Upper lobe of right lung (tissue), 1 donor: ENCODE results near the gene ATXN2L. TPM values are rescaled to one million over a fixed set of nuclear protein-coding genes. Genes with fewer than 3 reads are reported as not detected.

Source experiments
- ATAC-seq: fragments of 200-7000 bp; cut with Tn5 transposase; one replicate; pipeline ENCODE4 v1.9.1; 2020; ENCODE audit warnings: mild to moderate bottlenecking, moderate library complexity
- DNase-seq: peaks from one replicate; pipeline ENCODE4 v3.0.0-alpha.2; 2020
- H3K27ac ChIP-seq: fragments of 200-600 bp; one replicate; pipeline ENCODE4 v1.8.0; 2022
- H3K27me3 ChIP-seq: fragments of 200-600 bp; one replicate; pipeline ENCODE4 v1.8.0; 2022; ENCODE audit warnings: mild to moderate bottlenecking
- H3K36me3 ChIP-seq: fragments of 200-600 bp; one replicate; pipeline ENCODE4 v1.8.0; 2022
- H3K4me1 ChIP-seq: fragments of 200-600 bp; one replicate; pipeline ENCODE4 v1.8.0; 2022
- H3K4me3 ChIP-seq: fragments of 200-600 bp; one replicate; pipeline ENCODE4 v1.8.0; 2022; ENCODE audit warnings: mild to moderate bottlenecking
- H3K9me3 ChIP-seq: fragments of 200-600 bp; one replicate; pipeline ENCODE4 v1.8.0; 2022
- intact Hi-C: fragments of 100-400 bp; cut with DNase I; formaldehyde crosslinking; loops from one replicate; pipeline ENCODE4 v1.11.0; 2022
- total RNA-seq: library from RNA; stranded (reverse); fragmentation: NEBNext Ultra II Directional; extraction: Animal tissue kit (Norgen Biotek cat#: 25700); gene quantifications from one replicate; pipeline ENCODE4 v1.2.1, GENCODE V29; 2021
- TF ChIP-seq, protein P1 (sequence below): fragments of 200-600 bp; IDR thresholded peaks from one replicate; pipeline ENCODE4 v1.8.0; 2022; ENCODE audit warnings: antibody characterized with exemption
- donor health status: DM: no; HTN: yes; CAD: no; lungs with severe emphysema.

The ATXN2L gene
- total RNA-seq, 1 donor from 2014 or later: 118 TPM

DNA sequence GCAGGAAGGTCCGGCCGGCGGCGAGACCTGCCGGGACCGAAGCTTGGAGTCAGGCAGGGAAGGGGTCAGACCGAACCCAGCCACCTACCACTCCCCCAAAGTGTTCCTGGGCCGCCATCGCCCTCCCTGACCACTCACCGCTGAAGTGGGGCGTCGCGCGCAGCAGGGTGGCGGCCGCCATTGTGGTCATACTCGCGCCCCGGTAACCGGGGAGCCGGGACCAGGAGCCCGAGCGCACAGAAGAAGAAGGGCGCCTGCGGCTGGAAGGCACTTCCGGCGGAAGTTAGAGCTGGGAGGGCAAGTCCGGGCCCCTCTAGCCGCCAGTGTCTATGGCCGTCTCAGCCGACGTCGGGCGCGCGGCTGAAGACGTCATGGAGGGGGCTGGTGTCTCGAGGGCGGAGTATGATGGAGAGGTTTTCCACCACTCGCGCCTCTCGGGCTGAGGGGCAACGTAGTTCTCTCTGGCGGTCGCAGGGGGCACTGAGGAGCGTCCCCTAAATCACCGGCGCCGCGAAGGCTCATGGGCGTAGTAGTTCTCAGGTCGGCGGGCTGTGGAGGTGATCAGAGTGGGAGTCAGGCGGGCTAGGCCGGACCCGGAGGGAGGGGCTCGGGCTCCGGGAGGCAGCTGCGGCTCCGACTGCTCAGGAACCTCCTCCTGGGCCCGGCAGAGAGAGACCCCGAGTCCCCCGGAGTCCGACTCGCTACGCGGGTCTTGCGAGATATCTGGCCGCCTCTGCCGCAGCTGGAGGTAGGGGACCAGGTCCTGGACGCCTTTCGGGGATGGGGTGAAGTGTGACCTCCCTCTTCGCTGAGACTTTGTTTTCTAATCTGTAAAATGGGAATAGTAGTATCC lies 23.5 kb downstream of the ATXN2L start, which contains the start of gene TUFM:
TSS of gene TUFM (minus strand) at position 269 of the 853 bp plus-strand sequence. CDS start at position 190, 79 bp downstream.
- ATAC-seq (peak; percentile 97), DNase-seq (peak; percentile 99)
- no peaks in the 10 kb centered on the region for H3K9me3 ChIP-seq
- H3K27ac ChIP-seq: peak within 1 kb of the TSS; percentile 89
- H3K4me3 ChIP-seq: peak within 1 kb of the TSS; percentile 76
- TF ChIP-seq, protein P1, sequence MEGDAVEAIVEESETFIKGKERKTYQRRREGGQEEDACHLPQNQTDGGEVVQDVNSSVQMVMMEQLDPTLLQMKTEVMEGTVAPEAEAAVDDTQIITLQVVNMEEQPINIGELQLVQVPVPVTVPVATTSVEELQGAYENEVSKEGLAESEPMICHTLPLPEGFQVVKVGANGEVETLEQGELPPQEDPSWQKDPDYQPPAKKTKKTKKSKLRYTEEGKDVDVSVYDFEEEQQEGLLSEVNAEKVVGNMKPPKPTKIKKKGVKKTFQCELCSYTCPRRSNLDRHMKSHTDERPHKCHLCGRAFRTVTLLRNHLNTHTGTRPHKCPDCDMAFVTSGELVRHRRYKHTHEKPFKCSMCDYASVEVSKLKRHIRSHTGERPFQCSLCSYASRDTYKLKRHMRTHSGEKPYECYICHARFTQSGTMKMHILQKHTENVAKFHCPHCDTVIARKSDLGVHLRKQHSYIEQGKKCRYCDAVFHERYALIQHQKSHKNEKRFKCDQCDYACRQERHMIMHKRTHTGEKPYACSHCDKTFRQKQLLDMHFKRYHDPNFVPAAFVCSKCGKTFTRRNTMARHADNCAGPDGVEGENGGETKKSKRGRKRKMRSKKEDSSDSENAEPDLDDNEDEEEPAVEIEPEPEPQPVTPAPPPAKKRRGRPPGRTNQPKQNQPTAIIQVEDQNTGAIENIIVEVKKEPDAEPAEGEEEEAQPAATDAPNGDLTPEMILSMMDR: peak; percentile 73
- no peaks in the 10 kb centered on the region for H3K27me3 ChIP-seq
- peaks cover 37% of the 10 kb centered on the region for H3K36me3 ChIP-seq
- H3K4me1 ChIP-seq: peaks cover 16% of the 10 kb centered on the region
- intact Hi-C loops: no loop called here

- Histone ChIP-seq H3K27me3 (no peaks in the 10 kb centered on the region), H3K9me3 (no peaks in the 10 kb centered on the region), H3K4me1 (peaks cover 16% of the 10 kb centered on the region), H3K4me3 (peak overlapping the region; percentile 76), H3K36me3 (peaks cover 31% of the 10 kb centered on the region), H3K27ac (peak overlapping the region; percentile 89)
- TF ChIP-seq, protein P1: no peak
- ATAC-seq: peak; percentile 1
- no peak for DNase-seq
- intact Hi-C loops: no loop called here
Measured at GRCh38 chr16:28846933-28847273, 24.1 kb downstream of the ATXN2L start.

DNA sequence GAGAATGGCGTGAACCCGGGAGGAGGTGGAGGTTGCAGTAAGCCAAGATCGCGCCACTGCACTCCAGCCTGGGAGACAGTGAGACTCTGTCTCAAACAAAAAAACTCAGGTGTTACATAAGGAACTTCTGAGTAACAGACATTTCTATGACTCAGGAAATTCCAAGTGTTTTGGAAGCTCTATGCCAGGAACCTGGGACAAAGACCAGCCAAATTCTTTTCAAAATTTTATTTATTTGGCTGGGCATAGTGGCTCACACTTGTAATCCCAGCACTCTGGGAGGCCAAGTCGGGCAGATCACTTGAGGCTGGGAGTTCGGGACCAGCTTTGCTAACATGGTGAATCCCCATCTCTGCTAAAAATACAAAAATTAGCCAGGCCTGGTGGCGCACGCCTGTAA lies 35.6 kb downstream of the ATXN2L start:
- Histone ChIP-seq H3K9me3 (no peaks in the 10 kb centered on the region), H3K27ac (no peak overlapping the region), H3K4me3 (no peak overlapping the region), H3K4me1 (peaks cover 5% of the 10 kb centered on the region), H3K27me3 (no peaks in the 10 kb centered on the region), H3K36me3 (no peaks in the 10 kb centered on the region)
- TF ChIP-seq, protein P1: no peak
- ATAC-seq (no peak), DNase-seq (no peak)
- intact Hi-C loops: no loop called here

DNA sequence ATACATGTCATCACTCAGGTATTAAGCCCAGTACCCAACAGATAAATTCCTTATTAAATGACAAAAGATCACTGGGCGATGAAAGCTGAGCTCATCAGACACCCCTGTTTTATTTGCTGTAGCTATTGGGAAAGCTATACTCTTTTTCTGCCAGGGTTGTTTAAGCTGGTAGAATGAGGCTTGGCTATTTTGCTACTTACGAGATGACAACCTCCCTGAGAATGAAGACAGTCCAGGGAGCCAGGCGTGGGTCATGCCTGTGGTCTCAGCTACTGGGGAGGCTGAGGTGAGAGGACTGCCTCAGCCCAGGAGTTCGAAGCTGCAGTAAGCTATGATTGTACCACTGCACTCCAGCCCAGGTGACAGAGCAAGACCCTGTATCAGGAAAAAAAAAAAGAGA lies 36.5 kb downstream of the ATXN2L start:
- Histone ChIP-seq H3K4me3 (no peak overlapping the region), H3K4me1 (peaks cover 7% of the 10 kb centered on the region), H3K9me3 (no peaks in the 10 kb centered on the region), H3K27ac (no peak overlapping the region), H3K36me3 (no peaks in the 10 kb centered on the region), H3K27me3 (no peaks in the 10 kb centered on the region)
- intact Hi-C loops: no loop called here
- TF ChIP-seq, protein P1: no peak
- ATAC-seq (no peak), DNase-seq (no peak)

DNA sequence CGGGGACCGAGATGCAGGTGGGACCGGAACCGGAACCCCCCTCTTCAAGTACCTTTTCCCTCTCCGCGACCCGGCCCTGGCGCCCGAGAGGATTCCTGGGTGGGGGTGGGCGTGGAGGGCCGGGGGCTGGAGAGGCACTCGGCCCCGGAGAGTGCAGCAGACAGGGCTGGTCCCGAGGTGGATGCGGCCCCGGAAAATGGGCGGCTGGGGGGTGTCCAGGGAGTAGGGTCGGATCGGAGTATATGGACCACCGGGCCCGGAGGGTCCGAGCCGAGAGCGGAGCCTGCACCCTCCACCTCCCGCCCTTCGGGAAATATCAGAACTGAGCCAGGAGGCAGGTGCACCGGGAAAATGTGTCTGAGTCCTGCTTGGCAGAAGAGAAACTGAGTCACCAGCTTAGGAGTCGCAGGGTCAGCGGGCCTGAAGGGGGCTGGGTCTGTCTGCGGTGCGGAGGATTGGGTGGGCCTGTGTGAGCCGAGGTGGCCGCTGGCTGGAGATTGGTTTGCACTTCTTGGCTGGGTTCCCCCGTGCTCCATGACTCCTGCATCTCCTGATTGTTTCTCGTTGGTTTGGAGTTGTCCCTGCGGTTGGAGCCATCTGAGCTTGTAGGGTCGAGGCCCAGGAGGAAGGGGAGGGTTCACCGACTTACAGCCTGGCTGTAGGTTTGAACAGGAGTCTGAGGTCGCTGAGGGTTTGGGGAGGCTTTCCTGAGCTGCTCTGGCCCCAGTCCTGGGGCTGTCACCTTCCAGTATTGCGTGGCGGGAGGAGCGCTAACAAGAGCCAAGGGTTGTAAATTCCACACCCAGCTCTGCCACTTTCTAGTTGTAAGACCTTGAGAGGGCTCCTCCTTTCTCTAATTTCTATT lies 41.4 kb downstream of the ATXN2L start:
- H3K36me3 ChIP-seq: peaks cover 23% of the 10 kb centered on the region
- H3K27me3 ChIP-seq: no peaks in the 10 kb centered on the region
- no peaks in the 10 kb centered on the region for H3K9me3 ChIP-seq
- no peak for ATAC-seq
- intact Hi-C loops: no loop called here
- no peak for DNase-seq
- peaks cover 18% of the 10 kb centered on the region for H3K4me1 ChIP-seq
- H3K4me3 ChIP-seq: peak overlapping the region; percentile 85
- peak overlapping the region; percentile 95 for H3K27ac ChIP-seq
- TF ChIP-seq, protein P1: no peak
